Activated naive CD8-positive, alpha-beta T cell treated with anti-CD3 and anti-CD28 coated beads, Interleukin-2, amount 50 U/mL, for 16 hours (primary cell): ENCODE measurements around the gene UGT1A7.
"Not testable (repeated sequence)": the region's sequence is repeated elsewhere in the genome, so short reads cannot be mapped to it uniquely, and the experiment has no call there.

Experiments used
- DNase-seq: peaks from one replicate; pipeline ENCODE4 v3.0.0-alpha.2; 2020; ENCODE audit warnings: low read depth, low spot score

Gene UGT1A7

DNA sequence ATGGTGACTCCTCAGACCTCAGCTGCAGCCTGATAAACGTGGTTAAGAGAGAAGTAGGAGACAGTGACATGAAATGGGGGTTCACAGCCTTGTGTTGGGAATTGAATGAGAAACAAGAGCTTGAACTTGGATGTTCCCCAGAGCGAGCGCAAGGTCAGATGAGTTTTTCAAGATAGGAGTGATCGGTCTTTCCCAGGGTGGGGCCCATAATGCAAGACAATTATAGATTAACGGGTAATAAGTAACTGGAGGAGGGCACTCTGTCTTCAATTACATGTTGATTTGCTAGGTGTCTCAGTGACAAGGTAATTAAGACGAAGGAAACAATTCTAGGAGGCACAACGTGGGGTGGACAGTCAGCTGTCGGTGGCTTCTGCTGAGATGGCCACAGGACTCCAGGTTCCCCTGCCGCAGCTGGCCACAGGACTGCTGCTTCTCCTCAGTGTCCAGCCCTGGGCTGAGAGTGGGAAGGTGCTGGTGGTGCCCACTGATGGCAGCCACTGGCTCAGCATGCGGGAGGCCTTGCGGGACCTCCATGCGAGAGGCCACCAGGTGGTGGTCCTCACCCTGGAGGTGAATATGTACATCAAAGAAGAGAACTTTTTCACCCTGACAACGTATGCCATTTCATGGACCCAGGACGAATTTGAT, 31.0 kb downstream of the UGT1A7 start, which contains the start of gene UGT1A5:
TSS of gene UGT1A5 (plus strand) at position 297 of the 651 bp plus-strand sequence. CDS start at position 382, 85 bp downstream.
- no peak for DNase-seq

GRCh38 chr2:233713262-233713615, 31.5 kb downstream of the UGT1A7 start:
- DNase-seq: no peak

- DNase-seq: no peak
Observed at GRCh38 chr2:233714121-233714520, 32.4 kb downstream of the UGT1A7 start.

DNA sequence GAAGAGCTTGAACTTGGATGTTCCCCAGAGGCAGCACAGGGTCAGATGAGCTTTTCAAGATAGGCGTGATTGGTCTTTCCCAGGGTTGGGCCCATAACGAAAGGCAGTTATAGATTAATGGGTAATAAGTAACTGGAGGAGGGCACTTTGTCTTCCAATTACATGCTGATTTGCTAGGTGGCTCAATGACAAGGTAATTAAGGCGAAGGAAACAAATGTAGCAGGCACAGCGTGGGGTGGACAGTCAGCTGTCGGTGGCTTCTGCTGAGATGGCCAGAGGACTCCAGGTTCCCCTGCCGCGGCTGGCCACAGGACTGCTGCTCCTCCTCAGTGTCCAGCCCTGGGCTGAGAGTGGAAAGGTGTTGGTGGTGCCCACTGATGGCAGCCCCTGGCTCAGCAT, 36.9 kb downstream of the UGT1A7 start, which contains the start of gene UGT1A4:
TSS of gene UGT1A4 (plus strand) at position 185 of the 400 bp plus-strand sequence. CDS start at position 270, 85 bp downstream.
- no peak for DNase-seq

GRCh38 chr2:233728723-233729301, 47.1 kb downstream of the UGT1A7 start, which contains the start of gene UGT1A3:
TSS of gene UGT1A3 (plus strand) at chr2:233729042. CDS start at chr2:233729127, 85 bp downstream.
- DNase-seq: no peak

DNA sequence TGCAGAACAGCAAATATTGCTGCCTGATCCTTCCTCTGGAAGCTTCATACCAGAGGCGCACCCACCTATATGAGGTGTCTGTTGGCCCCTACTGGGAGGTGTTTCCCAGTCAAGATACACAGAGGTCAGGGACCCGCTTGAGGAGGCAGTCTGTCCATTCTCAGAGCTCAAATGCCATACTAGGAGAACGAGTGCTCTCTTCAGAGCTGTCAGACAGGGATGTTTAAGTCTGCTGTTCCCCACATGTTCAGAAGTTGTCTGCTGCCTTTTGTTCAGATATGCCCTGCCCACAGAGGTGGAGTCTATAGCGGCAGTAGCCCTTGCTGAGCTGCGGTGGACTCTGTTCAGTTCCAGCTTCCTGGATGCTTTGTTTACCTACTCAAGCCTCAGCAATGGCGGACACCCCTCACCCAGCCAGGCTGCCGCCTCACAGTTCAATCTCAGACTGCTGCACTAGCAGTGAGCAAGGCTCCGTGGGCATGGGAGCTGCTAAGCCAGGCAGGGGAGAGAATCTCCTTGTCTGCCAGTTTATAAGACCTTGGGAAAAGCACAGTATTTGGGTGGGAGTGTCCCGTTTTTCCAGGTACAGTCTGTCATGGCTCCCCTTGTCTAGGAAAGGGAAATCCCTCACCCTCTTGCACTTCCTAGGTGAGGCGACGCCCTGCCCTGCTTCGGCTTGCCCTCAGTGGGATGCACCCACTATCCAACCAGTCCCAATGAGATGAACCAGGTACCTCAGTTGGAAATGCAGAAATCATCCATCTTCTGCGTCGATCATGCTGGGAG, 55.4 kb downstream of the UGT1A7 start:
- DNase-seq: not testable (repeated sequence)

GRCh38 chr2:233740870-233741269, 59.2 kb downstream of the UGT1A7 start:
- DNase-seq: no peak

DNA sequence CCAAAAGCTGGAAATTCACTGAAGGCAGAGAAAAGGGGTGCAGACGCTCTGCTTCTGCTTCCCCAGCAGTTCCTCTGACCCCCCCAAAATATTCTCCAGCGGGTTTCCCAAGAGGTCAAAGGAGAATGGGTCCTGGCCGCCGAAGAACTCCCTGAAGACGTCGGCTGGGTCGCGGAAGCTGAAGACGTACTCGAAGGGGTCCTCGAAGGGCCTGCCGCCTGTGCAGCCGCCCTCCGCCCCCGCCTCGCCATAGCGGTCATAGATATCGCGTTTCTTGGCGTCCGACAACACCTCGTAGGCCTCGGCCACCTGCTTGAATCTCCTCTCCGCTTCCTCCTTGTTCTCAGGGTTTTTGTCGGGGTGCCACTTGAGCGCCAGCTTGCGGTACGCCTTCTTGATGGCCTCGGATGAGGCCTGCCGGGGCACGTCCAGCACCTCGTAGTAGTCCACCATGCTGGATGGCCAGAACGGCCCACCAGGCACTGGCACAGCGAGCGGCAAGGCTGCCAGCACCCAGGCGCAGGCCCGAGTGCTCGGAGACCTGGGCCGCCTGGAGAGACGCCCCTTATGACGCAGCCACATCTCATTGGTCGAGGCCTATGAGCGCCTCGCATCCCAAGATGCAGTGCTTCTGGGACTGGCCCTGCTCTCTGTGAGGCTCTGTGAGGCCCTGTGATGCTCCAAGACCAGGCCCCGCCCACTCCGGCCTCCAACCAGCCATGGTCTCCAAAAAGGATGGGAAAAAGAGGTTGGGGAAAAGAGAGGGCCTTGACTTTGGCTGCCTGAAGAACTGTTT, 62.0 kb downstream of the UGT1A7 start:
- no peak for DNase-seq

DNA sequence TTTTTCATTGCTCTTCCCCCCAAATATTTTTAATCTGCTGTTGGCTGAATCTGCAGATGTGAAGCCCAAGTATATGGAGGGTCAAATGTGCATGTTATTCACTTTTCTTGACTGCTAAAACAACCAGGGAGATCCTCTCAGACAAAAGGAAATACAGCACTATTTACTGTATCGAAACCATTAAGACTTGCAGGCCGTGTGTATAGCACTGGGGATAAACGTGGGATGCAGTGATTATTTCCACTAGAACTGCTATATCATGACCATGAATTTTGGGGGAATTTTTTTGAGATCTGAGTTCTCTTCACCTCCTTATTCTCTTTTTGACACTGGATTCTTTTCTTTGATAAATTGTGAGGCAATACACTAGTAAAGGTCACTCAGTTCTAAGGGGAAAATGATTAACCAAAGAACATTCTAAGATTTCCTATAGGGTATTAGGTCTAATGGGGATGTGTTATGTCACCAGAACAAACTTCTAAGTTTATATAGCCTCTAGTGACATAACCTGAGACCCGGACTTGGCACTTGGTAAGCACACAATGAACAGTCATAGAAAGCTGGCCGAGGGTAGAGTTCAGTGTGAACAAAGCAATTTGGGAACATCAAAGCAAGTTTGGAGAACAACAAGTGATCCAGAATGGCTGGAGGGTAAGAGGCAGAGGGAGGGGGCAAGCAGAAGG, 63.5 kb downstream of the UGT1A7 start:
- no peak for DNase-seq

- DNase-seq: not testable (repeated sequence)
Observed at GRCh38 chr2:233745838-233746237, 64.1 kb downstream of the UGT1A7 start.

- no peak for DNase-seq
Observed at GRCh38 chr2:233746475-233747282, 65.0 kb downstream of the UGT1A7 start.

DNA sequence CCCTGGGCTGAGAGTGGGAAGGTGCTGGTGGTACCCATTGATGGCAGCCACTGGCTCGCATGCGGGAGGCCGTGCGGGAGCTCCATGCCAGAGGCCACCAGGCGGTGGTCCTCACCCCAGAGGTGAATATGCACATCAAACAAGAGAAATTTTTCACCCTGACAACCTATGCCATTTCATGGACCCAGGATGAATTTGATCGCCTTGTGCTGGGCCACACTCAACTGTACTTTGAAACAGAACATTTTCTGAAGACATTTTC, 65.5 kb downstream of the UGT1A7 start:
- DNase-seq: no peak

GRCh38 chr2:233750689-233751088, 69.0 kb downstream of the UGT1A7 start:
- not testable (repeated sequence) for DNase-seq

GRCh38 chr2:233751212-233752009, 69.7 kb downstream of the UGT1A7 start:
- DNase-seq: not testable (repeated sequence)

- no peak for DNase-seq
Observed at GRCh38 chr2:233754872-233755611, 73.3 kb downstream of the UGT1A7 start.

DNA sequence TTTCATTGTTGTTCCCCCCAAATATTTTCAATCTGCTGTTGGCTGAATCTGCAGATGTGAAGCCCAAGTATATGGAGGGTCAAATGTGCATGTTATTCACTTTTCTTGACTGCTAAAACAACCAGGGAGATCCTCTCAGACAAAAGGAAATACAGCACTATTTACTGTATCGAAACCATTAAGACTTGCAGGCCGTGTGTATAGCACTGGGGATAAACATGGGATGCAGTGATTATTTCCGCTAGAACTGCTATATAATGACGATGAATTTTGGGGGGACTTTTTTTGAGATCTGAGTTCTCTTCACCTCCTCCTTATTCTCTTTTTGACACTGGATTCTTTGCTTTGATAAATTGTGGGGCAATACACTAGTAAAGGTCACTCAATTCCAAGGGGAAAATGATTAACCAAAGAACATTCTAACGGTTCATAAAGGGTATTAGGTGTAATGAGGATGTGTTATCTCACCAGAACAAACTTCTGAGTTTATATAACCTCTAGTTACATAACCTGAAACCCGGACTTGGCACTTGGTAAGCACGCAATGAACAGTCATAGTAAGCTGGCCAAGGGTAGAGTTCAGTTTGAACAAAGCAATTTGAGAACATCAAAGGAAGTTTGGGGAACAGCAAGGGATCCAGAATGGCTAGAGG, 74.9 kb downstream of the UGT1A7 start:
- no peak for DNase-seq

- DNase-seq: no peak
Observed at GRCh38 chr2:233758141-233758540, 76.4 kb downstream of the UGT1A7 start.

DNA sequence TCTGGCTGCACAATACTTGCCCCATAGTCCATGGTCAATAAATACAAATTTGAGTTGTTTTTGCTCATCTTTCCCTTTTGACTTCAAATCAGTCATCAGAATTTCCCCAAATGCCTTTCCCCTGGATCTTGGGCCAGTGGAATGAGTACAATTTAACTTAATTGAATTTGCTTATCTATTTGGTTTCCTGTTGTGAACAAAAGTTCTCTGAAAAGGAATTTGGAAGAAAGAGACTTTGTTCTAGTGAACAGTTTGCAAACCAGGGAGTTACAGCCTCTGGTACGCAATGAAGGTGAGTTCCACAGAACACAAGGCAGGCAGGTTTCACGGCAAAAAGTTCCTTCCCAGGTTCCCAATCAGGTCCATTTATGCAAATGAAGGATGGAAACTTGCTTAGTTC, 77.1 kb downstream of the UGT1A7 start:
- no peak for DNase-seq
